ENCODE results near the gene ZBTB21. TPM values are rescaled to one million over a fixed set of nuclear protein-coding genes. Genes with fewer than 3 reads are reported as not detected.

ZBTB21 gene
- polyA plus RNA-seq, 3 donors = 4.7 to 7.2 (median 6.3) TPM

- H3K4me1 ChIP-seq (ENCODE audit: control insufficient read depth in 1 of 2, insufficient read depth in 2 of 2, low read length in 2 of 2) = peaks cover 8 to 11% of the 10 kb centered on the region in 2 donors
- H3K4me3 ChIP-seq (replicated peaks in 1 of 3; ENCODE audit: low read depth in 2 of 3, low read length in 3 of 3) = no peak overlapping the region
- Mint-ChIP-seq H3K4me3 (no peak overlapping the region), H3K27ac (no peak overlapping the region), H3K27me3 (ENCODE audit: low read depth in 3 of 3) (peaks cover 0 to 2% (median 2%) of the 10 kb centered on the region in 3 donors), H3K4me1 (peaks cover 10% of the 10 kb centered on the region), H3K36me3 (no peaks in the 10 kb centered on the region), H3K9me3 (peaks cover 4 to 12% (median 8%) of the 10 kb centered on the region in 7 donors)
- H3K36me3 ChIP-seq (replicated peaks in 1 of 2; ENCODE audit: control insufficient read depth in 1 of 2, insufficient read depth in 2 of 2, low read length in 2 of 2) = no peaks in the 10 kb centered on the region
- H3K9me3 ChIP-seq (replicated peaks in 1 of 2; ENCODE audit: control insufficient read depth in 1 of 2, insufficient read depth in 1 of 2, low read length in 2 of 2) = peaks cover 6 to 7% of the 10 kb centered on the region in 2 donors
- H3K9ac ChIP-seq (ENCODE audit: insufficient read depth, low read length, poor library complexity, severe bottlenecking) = no peak overlapping the region
- intact Hi-C loops (cut with micrococcal nuclease) = no loop called here
- no peaks in the 10 kb centered on the region for H3K79me2 ChIP-seq (ENCODE audit: insufficient read depth, low read length)
- no peak for TF ChIP-seq CTCF (IDR thresholded peaks at IDR 0.05)
- no peak overlapping the region for H3K4me2 ChIP-seq (replicated peaks; ENCODE audit: extremely low read depth, low read length, poor library complexity, severe bottlenecking)
- DNase-seq = no peak
- no peak overlapping the region for H2AFZ ChIP-seq (ENCODE audit: insufficient read depth, low read depth, low read length, poor library complexity, severe bottlenecking)
- H3K27me3 ChIP-seq (ENCODE audit: control insufficient read depth in 2 of 2, insufficient read depth in 2 of 2, low read length in 2 of 2) = no peaks in the 10 kb centered on the region
- H4K20me1 ChIP-seq (ENCODE audit: insufficient read depth, low read length) = no peaks in the 10 kb centered on the region
- 96% methylated on average over 11 of the region's 17 CpGs for WGBS (ENCODE audit: insufficient coverage)
- H3K27ac ChIP-seq (ENCODE audit: low read depth in 1 of 2, low read length in 2 of 2) = no peak overlapping the region
These were observed 34.5 kb downstream of the ZBTB21 start for GRCh38 chr21:41975391-41976272.

- no peak overlapping the region for H3K27ac ChIP-seq (ENCODE audit: low read depth in 1 of 2, low read length in 2 of 2)
- no peak overlapping the region for H3K4me3 ChIP-seq (replicated peaks in 1 of 3; ENCODE audit: low read depth in 2 of 3, low read length in 3 of 3)
- no peak for TF ChIP-seq CTCF (IDR thresholded peaks at IDR 0.05)
- H3K9me3 Mint-ChIP-seq = peaks cover 1 to 8% (median 7%) of the 10 kb centered on the region in 7 donors
- peaks cover 10% of the 10 kb centered on the region for H3K4me1 Mint-ChIP-seq
- no peaks in the 10 kb centered on the region for H3K36me3 ChIP-seq (replicated peaks in 1 of 2; ENCODE audit: control insufficient read depth in 1 of 2, insufficient read depth in 2 of 2, low read length in 2 of 2)
- no peak overlapping the region for H2AFZ ChIP-seq (ENCODE audit: insufficient read depth, low read depth, low read length, poor library complexity, severe bottlenecking)
- intact Hi-C loops (cut with micrococcal nuclease) = no loop called here
- no peak for DNase-seq
- no peaks in the 10 kb centered on the region for H3K79me2 ChIP-seq (ENCODE audit: insufficient read depth, low read length)
- H4K20me1 ChIP-seq (ENCODE audit: insufficient read depth, low read length) = no peaks in the 10 kb centered on the region
- no peaks in the 10 kb centered on the region for H3K27me3 ChIP-seq (ENCODE audit: control insufficient read depth in 2 of 2, insufficient read depth in 2 of 2, low read length in 2 of 2)
- H3K27ac Mint-ChIP-seq = no peak overlapping the region
- H3K4me1 ChIP-seq (ENCODE audit: control insufficient read depth in 1 of 2, insufficient read depth in 2 of 2, low read length in 2 of 2) = peaks cover 8 to 11% of the 10 kb centered on the region in 2 donors
- H3K36me3 Mint-ChIP-seq = no peaks in the 10 kb centered on the region
- no peak overlapping the region for H3K9ac ChIP-seq (ENCODE audit: insufficient read depth, low read length, poor library complexity, severe bottlenecking)
- 62% methylated on average over 3 of the region's 4 CpGs for WGBS (ENCODE audit: insufficient coverage)
- H3K9me3 ChIP-seq (replicated peaks in 1 of 2; ENCODE audit: control insufficient read depth in 1 of 2, insufficient read depth in 1 of 2, low read length in 2 of 2) = peaks cover 5 to 6% of the 10 kb centered on the region in 2 donors
- peaks cover 0 to 2% (median 2%) of the 10 kb centered on the region in 3 donors for H3K27me3 Mint-ChIP-seq (ENCODE audit: low read depth in 3 of 3)
- no peak overlapping the region for H3K4me3 Mint-ChIP-seq
- no peak overlapping the region for H3K4me2 ChIP-seq (replicated peaks; ENCODE audit: extremely low read depth, low read length, poor library complexity, severe bottlenecking)
These were observed 35.5 kb downstream of the ZBTB21 start for GRCh38 chr21:41974752-41975053.

Data from CD14-positive monocyte (primary cell).